ENCODE measurements around the gene USP7.

GRCh38 chr16:8847145-8847544 is 116.6 kb downstream of the USP7 start:
- TF ChIP-seq CTCF (conservative IDR thresholded peaks at IDR 0.05; ENCODE audit: low read length) (no peak), EZH2phosphoT487 (IDR thresholded peaks at IDR 0.05; ENCODE audit: borderline replicate concordance, low read depth, low read length) (no peak)

All from OCI-LY7 (cell line).